OCI-LY3 (cell line): Measurements from ENCODE around the gene E2F6.

Experiments
- CTCF ChIP-seq: fragments of 200-600, 300-600 bp; sonication (generic); IDR thresholded peaks from 2 replicates; pipeline ENCODE4 v1.5.1; 2014; ENCODE audit warnings: antibody characterized with exemption, low read length, low read depth
- EZH2phosphoT487 ChIP-seq: fragments of 200-600 bp; shearing (Covaris generic); IDR thresholded peaks from 2 replicates; pipeline ENCODE4 v1.6.1; 2018; ENCODE audit warnings: antibody characterized with exemption, mixed run types, low read depth

- TF ChIP-seq CTCF: no peak
- TF ChIP-seq EZH2phosphoT487: no peak
Observed at GRCh38 chr2:11416186-11416585, 49.8 kb downstream of the E2F6 start.
